ENCODE data around the gene GPRC5D. TPM values are rescaled to one million over a fixed set of nuclear protein-coding genes. Genes with fewer than 3 reads are reported as not detected.

Gene GPRC5D
- total RNA-seq, 1 donor from 2014 or later: not detected

DNA sequence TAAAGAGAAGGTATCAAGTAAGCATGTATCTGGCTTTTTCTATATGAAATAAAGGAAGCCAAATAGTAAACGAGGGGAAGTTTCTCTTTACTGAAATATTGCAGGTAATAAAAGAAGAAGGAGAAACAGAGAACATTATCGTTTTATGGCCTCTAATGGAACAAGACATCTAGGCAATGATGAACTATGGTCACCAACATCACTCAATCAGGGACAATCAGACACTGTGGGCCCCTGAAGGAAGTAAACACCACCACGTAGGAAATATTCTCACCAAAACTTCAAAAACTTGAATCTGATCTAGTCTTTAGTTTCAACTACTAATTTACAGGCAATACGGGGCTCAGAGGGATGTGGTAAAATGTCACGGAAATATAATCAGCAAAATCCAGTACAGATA is 32.2 kb upstream of the GPRC5D start:
- DNase-seq (ENCODE audit: missing footprints) (no peak), ATAC-seq (no peak)
- intact Hi-C loops (cut with DNase I): loop anchor here (10.0 kb wide), 1 partner anchor 149 kb away; no protein-coding TSS in a partner anchor

DNA sequence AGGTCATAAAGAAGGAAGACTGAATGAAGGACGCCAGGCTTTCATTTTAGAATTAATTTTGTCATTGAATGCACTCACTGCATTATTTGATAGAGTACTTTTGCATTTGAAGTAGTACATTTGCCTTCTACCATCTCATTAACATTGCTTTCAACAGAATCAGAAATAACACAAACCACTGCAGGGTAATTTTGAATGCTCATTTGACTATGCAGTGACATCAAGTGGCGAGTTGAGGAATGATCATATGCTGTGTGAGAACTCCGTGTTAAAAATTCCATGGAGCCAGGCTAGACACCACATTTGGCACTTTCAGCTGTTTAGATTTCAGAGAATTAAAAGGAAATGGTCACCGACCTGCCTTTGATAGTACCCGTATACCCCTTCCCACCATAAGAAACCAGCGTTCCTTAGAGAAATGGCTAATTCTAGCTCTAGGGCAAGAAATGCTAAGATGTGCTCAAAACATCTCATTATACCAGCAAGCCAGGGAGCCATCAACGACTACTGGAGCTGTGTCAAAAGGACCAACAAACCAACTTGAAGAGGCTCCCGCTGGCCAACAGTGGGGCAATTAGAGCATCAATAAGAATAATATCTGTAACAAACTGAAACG is 31.6 kb upstream of the GPRC5D start:
- ATAC-seq: peak; percentile 73
- no peak for DNase-seq (ENCODE audit: missing footprints)
- intact Hi-C loops (cut with DNase I): loop anchor here (2.0 to 10.0 kb wide), 2 partner anchors 67 to 149 kb away; no protein-coding TSS in a partner anchor

DNA sequence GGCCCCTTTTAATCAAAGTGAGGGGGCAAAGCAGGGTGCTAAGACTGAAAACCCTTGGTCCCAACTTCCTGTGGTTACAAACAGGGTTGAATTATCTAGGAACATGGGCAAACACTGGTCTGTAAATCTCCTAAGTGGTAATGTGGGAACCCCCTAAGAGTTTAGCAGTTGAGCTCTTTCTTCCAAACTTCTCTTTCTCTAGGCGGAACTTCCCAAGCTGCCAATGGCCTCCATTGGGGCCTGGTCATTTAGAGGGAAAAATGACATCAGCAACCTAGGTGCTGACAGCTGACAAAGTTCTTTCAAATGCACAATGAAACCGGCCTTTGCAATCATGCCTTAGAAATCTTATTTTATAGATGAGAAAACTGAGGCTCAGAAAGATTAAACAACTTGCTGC is 30.4 kb upstream of the GPRC5D start:
- intact Hi-C loops (cut with DNase I): loop anchor here (2.0 to 10.0 kb wide), 2 partner anchors 66 to 148 kb away; no protein-coding TSS in a partner anchor
- no peak for ATAC-seq
- DNase-seq (ENCODE audit: missing footprints): no peak

DNA sequence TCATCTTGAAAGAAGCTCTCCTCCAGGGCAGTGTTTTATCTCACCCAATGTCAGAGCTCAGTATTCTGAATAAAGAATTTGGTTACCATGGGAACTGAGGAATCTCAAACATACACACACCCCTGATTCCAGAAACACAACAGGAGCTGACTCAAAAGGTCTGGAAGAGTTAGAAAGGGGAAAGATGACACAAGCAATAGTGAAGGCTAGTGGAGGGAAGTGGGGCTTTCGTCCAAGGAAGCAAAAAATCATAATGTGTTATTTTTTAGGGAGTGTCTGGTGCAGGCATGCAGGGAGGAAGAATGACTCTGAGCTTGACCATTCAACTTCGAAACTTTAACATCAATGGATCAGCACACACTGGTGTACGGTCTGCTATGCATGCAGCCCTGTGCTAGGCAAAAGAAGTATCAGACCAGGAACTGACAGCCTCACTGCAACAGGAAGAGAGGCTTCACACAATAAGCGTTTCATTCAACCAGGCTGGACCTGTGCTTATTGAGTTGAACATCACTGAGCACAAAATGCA is 27.8 kb upstream of the GPRC5D start:
- intact Hi-C loops (cut with DNase I): loop anchor here (10.0 kb wide), 1 partner anchor 145 kb away; no protein-coding TSS in a partner anchor
- no peak for DNase-seq (ENCODE audit: missing footprints)
- ATAC-seq: peak; percentile 52

DNA sequence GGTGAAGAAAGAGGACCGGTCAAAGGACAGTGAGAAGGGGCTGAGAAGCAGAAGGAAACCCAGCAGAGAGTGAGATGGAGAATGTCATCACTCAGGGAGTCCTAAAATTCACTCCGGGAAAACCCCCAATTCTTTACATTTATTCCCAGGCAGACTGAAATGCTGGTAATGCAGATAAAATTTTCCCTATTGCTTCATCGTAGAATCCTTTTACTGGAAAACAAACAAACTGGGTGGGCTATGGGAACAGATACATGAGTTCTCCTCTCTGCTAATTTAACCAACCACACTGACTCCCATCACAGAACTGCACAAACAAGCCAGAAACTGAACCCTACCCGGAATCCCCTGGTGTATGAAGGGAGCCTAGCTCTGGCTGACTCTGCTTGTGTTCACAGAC is 27.2 kb upstream of the GPRC5D start:
- intact Hi-C loops (cut with DNase I): no loop called here
- ATAC-seq: no peak

DNA sequence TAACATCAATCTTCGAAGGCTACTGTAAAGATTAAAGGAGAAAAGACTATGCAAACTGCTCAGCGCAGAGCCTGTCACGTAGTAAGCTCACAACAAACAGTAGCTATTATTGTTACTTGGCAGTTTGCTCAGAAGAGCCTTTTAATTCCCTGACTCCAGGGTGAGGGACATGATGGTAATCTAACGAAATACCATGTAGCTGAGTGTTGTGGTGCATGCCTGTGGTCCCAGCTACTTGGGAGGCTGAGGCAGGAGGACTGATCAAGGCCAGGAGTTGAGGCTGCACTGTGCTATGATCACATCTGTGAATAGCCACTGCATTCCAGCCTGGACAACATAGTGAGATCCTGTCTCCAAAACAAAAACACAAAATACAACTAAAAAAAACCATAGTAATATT is 25.3 kb upstream of the GPRC5D start:
- intact Hi-C loops (cut with DNase I): no loop called here
- no peak for ATAC-seq

More for the DNA sequence above, 27.2 kb upstream of the GPRC5D start:
- DNase-seq (ENCODE audit: missing footprints): no peak

DNA sequence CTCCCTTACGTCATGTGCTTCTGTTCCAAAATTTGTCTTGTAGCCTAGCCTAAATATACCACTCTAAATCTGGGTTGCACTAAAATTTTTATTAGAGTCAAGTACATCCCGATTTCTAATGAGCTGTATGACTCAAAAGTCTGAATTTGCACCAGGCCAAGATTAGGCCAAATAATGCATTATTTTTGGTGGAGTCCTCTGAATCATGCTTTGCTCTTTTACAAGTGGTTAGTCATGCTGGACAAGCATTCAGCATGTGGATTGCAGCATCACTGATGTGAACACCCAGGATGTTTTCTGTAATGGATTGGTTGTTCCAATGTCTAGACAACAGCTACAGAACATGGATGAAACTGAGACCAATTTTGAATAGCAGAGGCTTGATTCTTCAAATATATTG is 24.4 kb upstream of the GPRC5D start:
- intact Hi-C loops (cut with DNase I): no loop called here
- DNase-seq (ENCODE audit: missing footprints) (no peak), ATAC-seq (peak; percentile 56)

More for the DNA sequence above, 25.3 kb upstream of the GPRC5D start:
- DNase-seq (ENCODE audit: missing footprints): no peak

DNA sequence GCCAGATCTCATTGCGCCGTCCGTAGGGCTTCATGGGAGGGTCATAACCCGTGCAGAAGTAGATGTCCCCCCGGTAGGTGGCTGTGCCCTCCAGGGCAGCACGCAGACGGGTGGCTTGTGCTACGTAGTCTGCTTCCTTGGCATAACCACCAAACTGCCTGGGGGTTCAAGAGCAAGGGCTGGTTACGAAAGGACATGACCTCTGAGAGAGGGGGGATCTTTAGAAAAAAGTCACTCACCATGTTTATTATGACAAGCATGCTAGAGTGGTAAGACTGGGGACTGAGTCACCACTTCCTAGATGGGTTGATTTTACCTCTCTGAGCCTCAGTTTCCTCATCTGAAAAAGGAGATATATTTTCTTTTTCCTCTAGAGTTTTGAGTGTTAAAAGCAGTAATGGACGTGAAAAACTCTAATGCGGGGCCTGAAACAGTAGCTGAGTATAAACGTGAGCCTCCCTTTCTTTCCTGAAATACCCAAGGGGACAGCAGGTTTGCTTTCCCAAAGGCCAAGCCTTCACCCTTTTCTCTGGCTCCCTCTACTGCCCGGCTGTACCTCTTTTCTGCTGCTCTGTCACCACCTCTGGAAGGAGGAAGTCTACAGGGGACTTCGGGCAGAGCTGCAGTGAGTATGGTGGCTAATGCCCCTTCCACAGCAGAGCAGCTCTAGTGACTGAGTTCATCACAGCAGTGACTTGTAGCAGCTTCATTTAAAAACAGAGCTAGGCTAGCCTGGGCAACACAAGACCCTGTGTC is 23.5 kb upstream of the GPRC5D start:
- no peak for DNase-seq (ENCODE audit: missing footprints)
- intact Hi-C loops (cut with DNase I): no loop called here
- no peak for ATAC-seq

DNA sequence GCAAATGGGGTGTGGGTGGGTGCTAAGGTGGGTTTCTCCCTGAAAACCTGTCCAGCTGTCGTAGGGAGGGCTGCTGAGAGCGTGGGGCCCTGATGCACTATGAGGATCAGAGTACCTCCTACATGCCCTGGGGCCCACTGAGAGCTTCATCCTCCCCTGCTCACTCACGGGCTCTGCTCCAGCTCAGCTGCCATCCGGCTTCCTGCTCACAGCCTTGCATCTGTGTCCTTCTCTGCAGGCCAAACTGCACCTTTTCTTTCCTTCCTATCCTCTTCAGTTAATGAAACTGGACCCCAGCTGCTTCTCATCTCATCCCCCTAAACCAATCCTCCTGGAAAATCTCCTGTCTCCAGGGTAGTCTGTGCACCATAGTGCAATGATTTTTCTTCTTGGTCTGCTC is 22.2 kb upstream of the GPRC5D start:
- no peak for DNase-seq (ENCODE audit: missing footprints)
- intact Hi-C loops (cut with DNase I): no loop called here
- no peak for ATAC-seq

DNA sequence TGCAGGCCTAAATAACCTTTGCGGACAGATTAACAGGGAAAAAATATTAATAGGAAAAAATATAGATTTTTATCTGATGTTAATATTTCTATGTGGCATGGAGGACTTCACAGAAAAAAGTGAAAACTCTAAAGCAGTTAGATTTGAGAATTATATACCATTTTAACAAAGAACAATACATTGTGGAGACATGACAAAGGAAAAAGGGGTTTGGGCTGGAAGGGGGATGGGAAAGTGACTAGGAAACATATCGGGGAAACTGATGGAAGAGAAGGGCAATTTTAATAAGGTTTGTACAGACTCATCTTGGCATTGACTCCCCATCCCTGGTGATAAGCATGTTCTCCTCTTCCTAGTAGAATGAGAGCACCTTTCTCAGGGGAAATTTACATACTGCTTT is 21.0 kb upstream of the GPRC5D start:
- ATAC-seq (no peak), DNase-seq (ENCODE audit: missing footprints) (no peak)
- intact Hi-C loops (cut with DNase I): no loop called here

DNA sequence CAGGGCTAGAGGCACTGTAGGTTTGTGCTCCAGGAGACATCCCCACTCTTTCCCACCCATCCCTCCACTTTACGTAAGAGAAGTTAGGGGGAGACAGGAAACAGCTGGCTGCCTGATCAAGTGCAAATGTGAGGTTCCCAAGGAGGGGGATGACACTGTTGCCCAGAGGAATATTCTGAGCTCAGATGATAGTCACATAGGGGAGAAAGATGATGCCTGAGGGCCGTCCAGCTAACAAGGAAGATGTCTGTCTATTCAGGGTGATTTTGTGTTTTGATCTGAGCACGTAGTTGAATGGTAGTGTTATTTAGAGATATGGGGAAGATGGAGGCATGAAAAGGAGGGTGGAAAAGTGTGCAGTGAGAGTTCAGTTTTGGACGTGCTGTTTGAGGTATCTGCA is 13.9 kb upstream of the GPRC5D start:
- intact Hi-C loops (cut with DNase I): no loop called here
- no peak for ATAC-seq
- no peak for DNase-seq (ENCODE audit: missing footprints)

DNA sequence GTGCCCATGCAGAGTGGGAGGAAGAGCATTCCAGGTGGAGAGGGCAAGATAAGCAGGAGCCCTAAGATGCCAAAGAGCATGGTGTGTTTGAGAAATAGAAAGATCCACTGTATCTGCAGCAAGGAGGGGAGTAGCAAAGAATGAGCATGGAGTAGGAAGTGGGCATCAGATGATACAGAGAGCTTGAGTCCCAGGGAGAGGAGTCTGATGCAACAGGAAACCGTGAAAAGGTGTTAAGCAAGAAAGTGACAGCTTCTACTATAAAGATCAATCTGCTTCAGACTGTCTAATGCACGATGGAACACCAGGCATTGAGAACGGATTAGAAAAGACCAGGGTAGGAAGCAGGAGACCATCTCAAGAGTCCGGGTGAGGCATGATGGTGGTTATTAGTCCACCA is 12.3 kb upstream of the GPRC5D start:
- ATAC-seq (no peak), DNase-seq (ENCODE audit: missing footprints) (no peak)
- intact Hi-C loops (cut with DNase I): no loop called here

DNA sequence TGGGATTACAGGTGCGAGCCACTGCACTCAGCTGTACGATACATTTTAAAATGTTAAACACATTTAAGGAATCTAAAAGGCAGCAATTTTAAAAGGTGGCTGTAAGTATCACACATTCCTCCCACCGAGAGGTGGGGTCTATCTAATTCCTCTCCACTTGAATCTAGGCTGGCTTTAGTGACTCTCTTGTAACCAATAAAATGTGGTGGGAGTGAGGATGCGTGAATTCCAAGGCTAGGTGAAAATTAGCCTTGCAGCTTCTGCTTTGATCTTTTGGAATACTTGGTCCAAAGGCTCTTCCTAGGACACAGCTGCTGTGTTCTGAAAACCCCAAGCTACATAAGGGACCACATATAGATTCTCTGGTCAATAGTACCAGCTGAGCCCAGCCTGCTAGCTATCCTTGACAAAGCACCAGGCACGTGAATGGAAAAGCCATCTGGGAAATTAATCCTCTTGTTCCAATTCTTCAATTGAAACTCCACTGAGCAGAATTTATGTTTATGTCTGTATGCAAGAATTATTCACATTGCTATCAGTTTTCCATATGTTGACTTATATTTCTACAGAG is 8.8 kb upstream of the GPRC5D start:
- no peak for DNase-seq (ENCODE audit: missing footprints)
- intact Hi-C loops (cut with DNase I): no loop called here
- ATAC-seq: no peak

DNA sequence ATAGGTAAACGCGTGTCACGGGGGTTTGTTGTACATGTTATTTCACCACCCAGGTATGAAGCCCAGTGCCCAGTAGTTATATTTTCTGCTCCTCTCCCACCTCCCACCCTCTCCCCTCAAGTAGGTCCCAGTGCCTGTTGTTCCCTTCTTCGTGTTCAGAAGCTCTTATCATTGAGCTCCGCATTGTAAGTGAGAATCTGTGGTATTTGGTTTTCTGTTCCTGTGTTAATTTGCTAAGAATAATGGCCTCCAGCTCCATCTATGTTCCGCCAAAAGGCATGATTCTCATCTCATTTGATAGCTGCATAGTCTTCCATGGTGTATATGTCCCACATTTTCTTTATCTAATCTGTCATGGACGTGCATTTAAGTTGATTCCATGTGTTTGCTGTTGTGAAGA is 6.9 kb upstream of the GPRC5D start:
- ATAC-seq (no peak), DNase-seq (ENCODE audit: missing footprints) (no peak)
- intact Hi-C loops (cut with DNase I): no loop called here

DNA sequence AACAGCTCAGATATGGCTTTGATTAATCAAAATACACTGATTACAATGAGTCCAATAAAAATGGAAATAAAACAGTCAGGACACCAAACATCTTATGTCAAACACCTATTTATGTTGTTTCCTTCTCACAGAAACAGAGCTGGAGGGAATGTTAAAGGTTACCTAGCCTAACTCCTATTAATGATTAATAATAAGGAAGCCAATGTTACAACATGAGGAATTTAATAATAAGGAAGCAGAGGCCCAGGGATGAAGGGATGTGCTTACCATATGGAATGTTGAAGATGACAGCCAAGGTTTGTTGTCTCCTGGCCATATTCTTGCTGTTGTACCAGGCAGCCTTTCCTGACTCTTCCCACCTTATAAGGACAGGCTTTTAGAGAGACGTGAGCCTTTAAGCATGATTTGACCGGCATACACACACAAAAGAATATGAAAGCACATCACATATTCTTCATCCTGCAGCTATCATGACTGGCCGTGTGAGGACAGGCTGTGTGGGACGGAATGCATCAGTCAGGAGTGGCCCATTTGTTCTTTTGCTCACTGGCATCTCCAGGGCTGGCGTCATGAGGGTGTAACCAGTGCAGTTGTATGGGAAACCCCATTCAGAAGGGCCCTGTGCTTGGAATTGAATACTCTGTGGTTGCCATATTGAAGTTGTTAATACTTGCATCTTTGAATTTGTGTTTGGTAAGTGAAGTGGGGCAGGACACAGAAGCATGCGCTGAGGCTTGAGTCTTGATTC is 3.1 kb upstream of the GPRC5D start:
- ATAC-seq: no peak
- no peak for DNase-seq (ENCODE audit: missing footprints)
- intact Hi-C loops (cut with DNase I): no loop called here

DNA sequence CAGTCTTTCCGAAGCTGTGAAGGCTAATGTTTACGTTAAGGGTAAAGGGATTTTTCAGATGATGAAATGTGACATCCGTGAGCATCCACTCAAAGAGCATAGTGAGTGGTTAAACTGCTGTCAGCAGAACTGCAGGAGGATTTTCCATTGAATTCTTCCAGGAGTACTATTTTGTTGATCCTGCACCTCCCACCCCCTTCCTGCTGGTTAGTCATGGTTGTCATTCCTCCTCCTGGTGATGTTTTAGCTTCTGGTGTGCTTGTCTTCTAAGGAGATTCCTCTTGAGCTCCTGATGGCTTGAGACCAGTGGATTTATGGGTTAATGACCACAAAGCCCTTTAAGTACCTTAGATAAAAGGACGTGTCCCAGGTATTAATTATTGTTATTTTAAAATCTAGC is 2.4 kb upstream of the GPRC5D start:
- ATAC-seq (no peak), DNase-seq (ENCODE audit: missing footprints) (no peak)
- intact Hi-C loops (cut with DNase I): no loop called here

DNA sequence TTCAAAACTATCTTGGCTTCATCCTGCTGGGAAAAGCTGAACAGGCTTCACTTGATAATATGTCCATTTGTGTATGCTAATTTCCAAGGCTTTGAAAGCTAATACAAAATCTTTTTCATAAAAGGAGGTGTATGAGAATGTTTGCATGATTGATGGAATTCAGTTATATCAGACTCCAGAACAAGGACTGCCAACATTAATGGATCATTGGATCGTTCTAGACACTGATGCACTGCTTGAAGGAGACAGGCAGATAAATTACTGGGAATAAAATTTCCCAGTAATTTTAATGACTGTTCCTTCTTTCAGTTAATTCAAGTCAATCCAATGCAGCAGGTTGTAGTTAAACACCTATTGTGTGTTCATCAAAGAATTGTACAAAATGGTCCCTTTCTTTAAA is 466 bp downstream of the GPRC5D start:
- ATAC-seq (no peak), DNase-seq (ENCODE audit: missing footprints) (no peak)
- intact Hi-C loops (cut with DNase I): no loop called here

DNA sequence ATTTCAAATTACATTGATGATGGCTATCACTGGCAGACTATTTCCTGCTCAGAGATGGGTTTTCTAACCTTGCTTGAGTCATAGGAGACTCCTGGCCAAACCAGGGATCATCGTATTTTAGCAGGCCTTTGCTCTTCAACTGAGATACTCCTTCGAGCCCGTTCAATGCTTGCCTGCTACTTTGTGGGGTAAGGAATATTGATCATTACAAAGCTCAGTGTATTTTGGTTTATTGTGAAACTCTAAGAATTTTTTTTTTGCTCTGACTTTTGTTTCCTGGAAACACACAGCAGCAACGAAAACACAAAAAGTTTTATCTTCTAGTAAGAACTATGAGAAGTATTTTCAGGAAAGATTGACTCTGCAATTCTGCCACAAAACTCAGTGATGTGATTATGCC is 4.1 kb downstream of the GPRC5D start:
- ATAC-seq (no peak), DNase-seq (ENCODE audit: missing footprints) (no peak)
- intact Hi-C loops (cut with DNase I): no loop called here

DNA sequence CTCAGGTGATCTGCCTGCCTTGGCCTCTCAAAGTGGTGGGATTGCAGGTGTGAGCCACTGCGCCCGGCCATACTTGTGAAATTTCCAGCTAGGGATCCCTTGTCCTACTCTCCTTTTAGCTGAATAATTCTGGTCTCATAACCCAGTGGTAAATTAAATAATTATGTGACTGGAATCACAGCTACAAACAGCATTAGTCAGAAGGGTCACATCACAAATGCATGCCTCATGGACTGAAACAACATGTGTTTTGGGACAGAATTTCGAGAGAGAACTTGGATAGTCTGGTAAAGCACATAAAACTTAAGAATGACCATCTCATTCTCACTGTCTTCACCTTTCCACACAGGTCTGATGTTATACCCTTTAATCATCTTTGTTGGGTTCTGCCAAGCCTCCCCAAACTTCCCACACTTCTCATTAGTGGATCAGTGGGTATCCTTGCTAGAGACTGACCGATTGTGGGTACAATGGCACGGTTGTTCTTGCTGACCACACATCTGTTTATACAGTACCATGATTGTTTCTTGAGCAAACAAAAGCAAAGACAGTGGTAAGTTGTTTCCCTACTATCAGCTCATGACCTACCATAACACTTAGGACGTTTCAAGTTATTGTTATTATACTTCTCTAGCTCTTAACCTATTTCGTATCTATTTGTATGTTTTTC is 5.1 kb downstream of the GPRC5D start:
- intact Hi-C loops (cut with DNase I): no loop called here
- no peak for ATAC-seq

More for the DNA sequence above, 5.1 kb downstream of the GPRC5D start:
- no peak for DNase-seq (ENCODE audit: missing footprints)
